Thoracic aorta (tissue), 2 donors: ENCODE data around the gene PRAMEF8. TPM values are rescaled to one million over a fixed set of nuclear protein-coding genes. Genes with fewer than 3 reads are reported as not detected.
"Not testable (repeated sequence)": the region's sequence is repeated elsewhere in the genome, so short reads cannot be mapped to it uniquely, and the experiment has no call there.

Source experiments
- ATAC-seq: fragments of 150-250 bp; one replicate; pipeline ENCODE4 v1.8.0; 2017; ENCODE audit warnings: low read depth; ENCODE audit not compliant: insufficient number of reproducible peaks, low FRiP score
- DNase-seq: peaks from one replicate; pipeline ENCODE4 v3.0.0-alpha.2; 2020; ENCODE audit warnings: low spot score
- H3K27ac ChIP-seq, 2 donors: fragments of 200-600 bp; sonication (generic); 1 replicate in 1 of 2; 2 replicates in 1 of 2; pipeline ENCODE4 v1.5.1; 2016; ENCODE audit warnings: mild to moderate bottlenecking in 2 of 2, moderate library complexity in 2 of 2
- H3K27me3 ChIP-seq: fragments of 200-600 bp; sonication (generic); replicated peaks from 2 replicates; pipeline ENCODE4 v1.6.0; 2016; ENCODE audit warnings: mild to moderate bottlenecking; ENCODE audit not compliant: insufficient read depth
- H3K36me3 ChIP-seq: fragments of 200-600 bp; sonication (generic); one replicate; pipeline ENCODE4 v1.5.1; 2016
- H3K4me1 ChIP-seq, 2 donors: fragments of 200-600 bp; sonication (generic); 1 replicate in 1 of 2; 2 replicates in 1 of 2; pipeline versions ENCODE4 v1.5.1 to v1.6.0; 2016; ENCODE audit warnings: low read depth in 2 of 2, mild to moderate bottlenecking in 1 of 2; ENCODE audit not compliant: control insufficient read depth in 1 of 2
- H3K4me3 ChIP-seq: fragments of 200-600 bp; sonication (generic); 2 replicates; pipeline ENCODE4 v1.5.1; 2016; ENCODE audit warnings: mild to moderate bottlenecking
- H3K9me3 ChIP-seq: fragments of 200-600 bp; sonication (generic); 2 replicates; pipeline ENCODE4 v1.5.1; 2016
- total RNA-seq, 2 donors: library from RNA; depleted of rRNA; stranded (reverse); fragments of >200 nt; gene quantifications; one replicate each; pipeline versions ENCODE4 v1.1.0 to v1.2.3, GENCODE V29; 2016

PRAMEF8 gene
- total RNA-seq, 2 donors from 2014 or later, result not detected

DNA sequence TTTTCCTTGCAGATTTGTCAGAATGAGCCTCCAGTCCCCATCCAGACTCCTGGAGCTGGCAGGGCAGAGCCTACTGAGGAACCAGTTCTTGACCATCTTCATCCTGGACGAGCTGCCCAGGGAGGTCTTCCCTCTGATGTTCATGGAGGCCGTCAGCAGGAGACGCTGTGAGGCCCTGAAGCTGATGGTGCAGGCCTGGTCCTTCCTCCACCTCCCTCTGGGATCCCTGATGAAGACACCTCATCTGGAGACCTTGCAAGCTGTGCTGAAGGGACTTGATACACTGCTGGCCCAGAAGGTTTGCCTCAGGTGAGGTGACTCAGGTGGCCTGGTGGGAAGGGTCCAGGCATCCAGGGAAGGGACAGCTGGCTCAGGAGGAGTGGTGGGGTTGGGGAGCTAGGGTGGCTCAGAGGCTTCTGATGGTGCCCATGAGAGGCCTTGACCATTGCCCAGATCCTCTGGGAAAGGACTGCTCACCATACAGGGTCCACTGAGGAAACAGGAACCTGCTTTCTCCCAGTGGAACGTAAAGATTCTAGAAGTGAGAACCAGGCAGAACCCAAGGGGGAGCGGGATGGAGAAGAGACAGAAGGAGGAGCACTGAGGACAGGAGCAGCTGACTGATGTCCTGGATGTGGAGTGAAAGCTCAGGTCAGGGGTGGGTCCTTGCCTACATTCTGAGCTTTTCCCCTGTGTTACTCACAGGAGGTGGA, 38.9 kb downstream of the PRAMEF8 start:
- not testable (repeated sequence) for ATAC-seq, H3K36me3 ChIP-seq

GRCh38 chr1:13243536-13244263, 41.2 kb downstream of the PRAMEF8 start:
- H3K27me3 ChIP-seq, H3K4me1 ChIP-seq, H3K4me3 ChIP-seq, ATAC-seq, H3K9me3 ChIP-seq, H3K27ac ChIP-seq, H3K36me3 ChIP-seq, DNase-seq: not testable (repeated sequence)

More for the DNA sequence above, 38.9 kb downstream of the PRAMEF8 start:
- not testable (repeated sequence) for H3K9me3 ChIP-seq, H3K27me3 ChIP-seq, H3K4me1 ChIP-seq, H3K4me3 ChIP-seq, DNase-seq, H3K27ac ChIP-seq

DNA sequence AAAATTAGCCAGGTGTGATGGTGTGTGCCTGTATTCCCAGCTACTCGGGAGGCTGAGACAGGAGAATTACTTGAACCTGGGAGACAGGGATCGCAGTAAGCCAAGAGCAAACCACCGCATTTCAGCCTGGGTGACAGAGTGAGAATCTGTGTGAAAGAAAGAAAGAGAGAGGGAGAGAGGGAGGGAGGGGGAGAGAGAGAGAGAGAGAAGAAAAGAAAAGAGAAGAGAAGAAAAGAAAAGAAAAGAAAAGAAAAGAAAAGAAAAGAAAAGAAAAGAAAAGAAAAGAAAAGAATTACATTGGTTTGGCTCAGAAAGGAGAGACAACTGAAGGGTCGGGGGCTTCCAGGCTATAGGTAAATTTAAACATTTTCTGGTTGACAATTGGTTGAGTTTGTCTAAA, 45.3 kb downstream of the PRAMEF8 start:
- not testable (repeated sequence) for H3K36me3 ChIP-seq, DNase-seq, H3K27ac ChIP-seq, H3K4me1 ChIP-seq, ATAC-seq, H3K9me3 ChIP-seq, H3K27me3 ChIP-seq, H3K4me3 ChIP-seq

GRCh38 chr1:13237572-13237971, 47.4 kb downstream of the PRAMEF8 start:
- not testable (repeated sequence) for ATAC-seq, DNase-seq, H3K4me3 ChIP-seq, H3K27ac ChIP-seq, H3K36me3 ChIP-seq, H3K27me3 ChIP-seq, H3K9me3 ChIP-seq, H3K4me1 ChIP-seq

- DNase-seq, H3K27ac ChIP-seq, H3K4me1 ChIP-seq, ATAC-seq, H3K9me3 ChIP-seq, H3K4me3 ChIP-seq, H3K27me3 ChIP-seq, H3K36me3 ChIP-seq: not testable (repeated sequence)
These were observed 50.9 kb downstream of the PRAMEF8 start for GRCh38 chr1:13234057-13234456.

DNA sequence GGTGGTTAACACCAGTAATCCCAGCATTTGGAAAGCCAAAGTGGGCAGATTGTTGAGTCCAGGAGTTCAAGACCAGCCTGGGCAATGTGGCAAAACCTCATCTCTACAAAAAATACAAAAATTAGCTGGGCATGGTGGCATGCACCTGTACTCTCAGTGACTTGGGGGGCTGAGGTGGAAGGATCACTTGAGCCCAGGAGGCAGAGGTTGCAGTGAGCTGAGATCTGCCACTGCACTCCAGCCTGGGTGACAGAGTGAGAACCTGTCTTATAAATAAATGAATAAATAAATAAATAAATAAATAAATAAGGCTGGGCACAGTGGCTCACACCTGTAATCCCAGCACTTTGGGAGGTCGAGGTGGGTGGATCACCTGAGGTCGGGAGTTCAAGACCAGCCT, 52.9 kb downstream of the PRAMEF8 start:
- not testable (repeated sequence) for DNase-seq, ATAC-seq, H3K4me1 ChIP-seq, H3K4me3 ChIP-seq, H3K9me3 ChIP-seq, H3K27ac ChIP-seq, H3K27me3 ChIP-seq, H3K36me3 ChIP-seq

Other genes with a start within 250 kb of the PRAMEF8 start
- gene PRAMEF27, start 228.6 kb downstream of the PRAMEF8 start, total RNA-seq, result not detected
- not detected for gene HNRNPCL3, start 224.4 kb downstream of the PRAMEF8 start, total RNA-seq
- not detected for gene PRAMEF25, start 214.4 kb downstream of the PRAMEF8 start, total RNA-seq
- gene HNRNPCL2, start 168.3 kb downstream of the PRAMEF8 start, total RNA-seq, result not detected
- gene PRAMEF26, start 129.1 kb downstream of the PRAMEF8 start, total RNA-seq, result not detected
- not detected for gene HNRNPCL4, start 119.5 kb downstream of the PRAMEF8 start, total RNA-seq
- not detected for gene PRAMEF9, start 113.3 kb downstream of the PRAMEF8 start, total RNA-seq
- not detected for gene PRAMEF13, start 83.7 kb downstream of the PRAMEF8 start, total RNA-seq
- gene PRAMEF18, start 59.0 kb downstream of the PRAMEF8 start, total RNA-seq, result not detected
- gene PRAMEF5, start 30.9 kb downstream of the PRAMEF8 start, total RNA-seq, result not detected
- not detected for gene PRAMEF33, start 18.4 kb upstream of the PRAMEF8 start, total RNA-seq
- not detected for gene PRAMEF15, start 30.4 kb upstream of the PRAMEF8 start, total RNA-seq
- gene PRAMEF14, start 62.0 kb upstream of the PRAMEF8 start, total RNA-seq, result not detected
- gene PRAMEF19, start 86.8 kb upstream of the PRAMEF8 start, total RNA-seq, result not detected
- not detected for gene PRAMEF17, start 104.5 kb upstream of the PRAMEF8 start, total RNA-seq
- not detected for gene PRAMEF20, start 125.3 kb upstream of the PRAMEF8 start, total RNA-seq
- not detected for gene LRRC38, start 228.9 kb upstream of the PRAMEF8 start, total RNA-seq